Measurements from ENCODE around the gene C15orf39. TPM values are rescaled to one million over a fixed set of nuclear protein-coding genes. Genes with fewer than 3 reads are reported as not detected.

The C15orf39 gene
- 10 to 100 TPM; 13.8 to 20.1 (median 17.2) TPM for total RNA-seq

- H3K4me3 ChIP-seq = peak within 1 kb of the TSS; percentile 84 to 98 (median 94)
These were observed at the start of gene C15orf39 for GRCh38 chr15:75201616-75202250. Gene C15orf39, plus strand, starts transcription at chr15:75201882. Its CDS starts 4,167 bp downstream, at chr15:75206049.

GRCh38 chr15:75152382-75153079, 49.2 kb upstream of the C15orf39 start:
- no peaks in the 10 kb centered on the region for H3K27me3 ChIP-seq
- H3K36me3 ChIP-seq = no peaks in the 10 kb centered on the region
- peaks cover 0 to 10% (median 0%) of the 10 kb centered on the region in 4 donors for H3K9me3 ChIP-seq
- H3K27ac ChIP-seq = peak overlapping the region in 2 of 4 donors; percentile 63 to 64
- TF ChIP-seq EP300 (IDR thresholded peaks at IDR 0.05) (no peak), POLR2A (IDR thresholded peaks at IDR 0.05) (no peak), CTCF (IDR thresholded peaks at IDR 0.05) (no peak)
- no peak for DNase-seq (ENCODE audit: low spot score in 2 of 2)
- H3K4me1 ChIP-seq = peaks cover 0 to 16% (median 0%) of the 10 kb centered on the region in 4 donors
- no peak overlapping the region for H3K4me3 ChIP-seq
- 73 to 75% methylated on average over 2 of the region's 2 CpGs for WGBS, 2 donors

More at GRCh38 chr15:75201616-75202250, at the start of gene C15orf39:
- H3K27me3 ChIP-seq = no peaks in the 10 kb centered on the region
- H3K9me3 ChIP-seq = no peaks in the 10 kb centered on the region
- DNase-seq (ENCODE audit: low spot score in 2 of 2) = peak; percentile 42
- H3K27ac ChIP-seq = peak within 1 kb of the TSS; percentile 90 to 99 (median 98)
- TF ChIP-seq POLR2A (IDR thresholded peaks at IDR 0.05) (peak; percentile 95 to 99), CTCF (IDR thresholded peaks at IDR 0.05) (peak; percentile 93 to 100 (median 100)), EP300 (IDR thresholded peaks at IDR 0.05) (peak in 1 of 2 donors; percentile 99)
- WGBS, 2 donors = 0% methylated on average over 12 to 66 of the region's 84 CpGs
- H3K4me1 ChIP-seq = peaks cover 0 to 66% (median 33%) of the 10 kb centered on the region in 4 donors
- H3K36me3 ChIP-seq = peaks cover 0 to 14% (median 4%) of the 10 kb centered on the region in 3 donors

- WGBS, 2 donors = 74 to 86% methylated on average over 4 of the region's 4 CpGs
- no peak for TF ChIP-seq EP300 (IDR thresholded peaks at IDR 0.05)
- TF ChIP-seq POLR2A (IDR thresholded peaks at IDR 0.05) = no peak
- no peak for TF ChIP-seq CTCF (IDR thresholded peaks at IDR 0.05)
- Histone ChIP-seq H3K27me3 (no peaks in the 10 kb centered on the region), H3K4me3 (no peak overlapping the region), H3K27ac (peak overlapping the region in 2 of 4 donors; percentile 63 to 64), H3K4me1 (peaks cover 0 to 16% (median 0%) of the 10 kb centered on the region in 4 donors), H3K9me3 (peaks cover 0 to 5% (median 0%) of the 10 kb centered on the region in 4 donors), H3K36me3 (no peaks in the 10 kb centered on the region)
- DNase-seq (ENCODE audit: low spot score in 2 of 2) = no peak
These were observed 48.6 kb upstream of the C15orf39 start for GRCh38 chr15:75153087-75153486.

- Histone ChIP-seq H3K27me3 (no peaks in the 10 kb centered on the region), H3K4me3 (no peak overlapping the region), H3K9me3 (peaks cover 0 to 4% (median 0%) of the 10 kb centered on the region in 4 donors), H3K36me3 (no peaks in the 10 kb centered on the region), H3K27ac (no peak overlapping the region), H3K4me1 (peaks cover 0 to 16% (median 0%) of the 10 kb centered on the region in 4 donors)
- 65 to 77% methylated on average over 8 of the region's 8 CpGs for WGBS, 2 donors
- TF ChIP-seq EP300 (IDR thresholded peaks at IDR 0.05) (no peak), CTCF (IDR thresholded peaks at IDR 0.05) (no peak), POLR2A (IDR thresholded peaks at IDR 0.05) (no peak)
- DNase-seq (ENCODE audit: low spot score in 2 of 2) = no peak
These were observed 48.0 kb upstream of the C15orf39 start for GRCh38 chr15:75153565-75154276.
